Suppressor macrophage treated with lipopolysaccharide for 4 hours (primary cell): ENCODE data around the gene EFHC2.
"Not testable (repeated sequence)": the region's sequence is repeated elsewhere in the genome, so short reads cannot be mapped to it uniquely, and the experiment has no call there.

Experiments used
- DNase-seq: peaks from one replicate; pipeline ENCODE4 v3.0.0-alpha.2; 2020

The EFHC2 gene

DNA sequence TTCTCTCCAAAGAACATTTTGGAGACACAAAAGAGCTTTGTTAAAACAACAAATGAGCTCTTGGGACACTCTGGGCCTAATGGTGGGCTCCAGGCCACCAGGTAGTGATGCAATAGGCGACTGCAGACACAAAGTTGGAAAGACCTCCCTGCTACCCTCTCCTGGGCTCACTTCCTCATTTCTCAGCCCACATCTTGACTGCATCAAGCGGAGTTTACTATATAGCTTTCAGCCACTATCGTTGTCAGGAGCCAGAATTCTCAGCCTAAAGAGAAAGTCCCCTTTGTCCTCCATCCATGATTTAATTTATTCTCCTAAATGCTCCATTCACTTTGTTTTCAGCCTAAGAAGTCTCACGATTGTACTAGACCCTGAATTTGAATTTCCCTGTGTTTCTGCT is 114.9 kb downstream of the EFHC2 start:
- DNase-seq, result peak; percentile 6

DNA sequence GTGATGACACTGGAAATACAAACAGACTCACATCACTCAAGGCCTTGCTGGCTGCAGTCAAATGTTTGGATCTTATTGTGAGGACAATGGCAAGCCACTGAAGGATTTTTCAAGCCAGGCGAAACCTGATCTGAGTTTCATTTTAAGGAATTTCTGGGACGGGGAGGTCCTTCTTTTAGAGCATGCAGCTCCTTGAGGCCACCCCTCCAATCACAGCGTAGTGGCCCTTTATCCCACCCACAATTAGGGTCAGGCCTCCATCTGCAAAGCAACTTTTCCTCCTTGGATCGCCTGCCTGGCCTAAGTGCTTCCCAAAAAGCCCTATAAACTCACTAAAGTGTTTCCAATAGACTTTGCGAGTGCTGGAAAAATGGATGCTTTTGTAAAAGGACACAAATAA is 115.5 kb downstream of the EFHC2 start:
- no peak for DNase-seq

- no peak for DNase-seq
Observed at GRCh38 chrX:44225667-44226066, 117.8 kb downstream of the EFHC2 start.

DNA sequence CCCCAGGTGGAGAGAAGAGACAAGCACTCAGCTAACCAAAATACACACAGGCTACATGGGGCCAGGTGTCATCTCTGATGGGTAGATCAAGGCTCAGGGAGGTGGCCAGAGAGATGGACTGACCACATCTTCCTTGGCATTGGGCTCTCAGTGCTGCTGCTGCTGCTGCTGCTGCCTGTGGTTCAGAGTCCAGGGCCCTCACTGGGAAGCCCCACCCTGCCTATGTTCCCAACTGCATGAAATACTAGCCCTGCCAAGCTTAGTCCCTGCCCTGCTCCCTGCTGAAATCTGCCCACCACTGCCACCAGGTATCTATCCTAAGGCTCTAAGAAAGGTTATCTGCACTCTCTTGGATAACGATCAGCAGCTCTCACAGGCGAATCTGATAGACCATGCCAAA is 118.7 kb downstream of the EFHC2 start:
- no peak for DNase-seq

- no peak for DNase-seq
Observed at GRCh38 chrX:44223150-44223549, 120.3 kb downstream of the EFHC2 start.

GRCh38 chrX:44218465-44218864 is 125.0 kb downstream of the EFHC2 start:
- no peak for DNase-seq

DNA sequence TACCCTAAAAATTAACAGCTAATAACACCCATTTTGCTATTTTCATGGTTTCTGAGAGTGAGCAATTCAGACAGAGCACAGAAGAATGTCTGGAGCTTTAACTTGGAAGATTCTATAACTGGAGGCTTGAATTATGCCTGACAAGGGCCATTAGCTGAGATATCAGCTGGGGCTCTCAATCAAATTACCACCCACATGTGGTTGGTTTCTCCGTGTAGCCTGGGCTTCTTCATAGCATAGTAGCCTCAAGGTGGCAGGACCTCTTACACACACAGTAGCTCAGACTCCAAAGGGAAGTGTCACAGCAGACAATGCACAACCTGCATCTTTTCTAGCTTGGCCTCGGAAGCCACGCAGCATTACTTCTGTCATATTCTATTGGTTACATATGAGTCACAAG is 127.3 kb downstream of the EFHC2 start:
- DNase-seq, result no peak

GRCh38 chrX:44203791-44204190 is 139.7 kb downstream of the EFHC2 start:
- no peak for DNase-seq

DNA sequence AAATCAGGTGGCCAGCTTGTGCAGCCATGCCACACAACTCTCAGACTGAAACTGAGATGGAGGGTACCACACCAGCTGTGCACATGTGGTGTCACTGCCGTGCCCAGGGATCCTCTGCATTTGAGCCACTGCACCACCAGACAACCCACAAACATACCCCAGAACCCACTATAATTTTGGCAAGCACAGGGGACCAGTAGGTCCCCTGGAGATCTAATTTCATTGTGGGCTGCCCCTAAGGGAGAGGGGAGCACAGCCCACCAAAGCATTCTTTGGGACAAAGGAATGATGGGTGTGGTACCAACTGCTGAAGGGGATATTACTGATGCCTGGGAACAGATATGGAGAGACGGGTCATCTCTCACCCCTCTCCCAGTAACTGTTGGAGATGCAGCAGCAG is 140.9 kb downstream of the EFHC2 start:
- DNase-seq, result no peak

DNA sequence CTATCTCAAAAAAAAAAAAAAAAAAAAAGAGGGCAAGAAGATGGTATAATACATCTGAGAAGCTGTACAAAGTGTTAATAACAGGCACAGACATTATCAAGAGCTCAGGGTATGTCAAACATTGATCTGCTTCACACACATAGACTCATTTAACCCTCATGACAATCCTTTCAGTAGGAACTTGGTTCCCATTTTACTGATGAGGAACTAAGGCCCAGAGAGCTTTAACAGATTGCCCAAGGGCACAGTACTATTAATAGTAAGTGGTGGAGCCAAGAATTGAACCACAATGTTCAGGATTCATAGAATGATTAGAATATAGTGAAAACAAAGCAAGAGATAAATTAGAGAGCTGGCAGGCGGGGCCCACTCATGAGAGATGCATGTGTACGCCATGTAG is 154.4 kb downstream of the EFHC2 start:
- DNase-seq, result peak; percentile 28

DNA sequence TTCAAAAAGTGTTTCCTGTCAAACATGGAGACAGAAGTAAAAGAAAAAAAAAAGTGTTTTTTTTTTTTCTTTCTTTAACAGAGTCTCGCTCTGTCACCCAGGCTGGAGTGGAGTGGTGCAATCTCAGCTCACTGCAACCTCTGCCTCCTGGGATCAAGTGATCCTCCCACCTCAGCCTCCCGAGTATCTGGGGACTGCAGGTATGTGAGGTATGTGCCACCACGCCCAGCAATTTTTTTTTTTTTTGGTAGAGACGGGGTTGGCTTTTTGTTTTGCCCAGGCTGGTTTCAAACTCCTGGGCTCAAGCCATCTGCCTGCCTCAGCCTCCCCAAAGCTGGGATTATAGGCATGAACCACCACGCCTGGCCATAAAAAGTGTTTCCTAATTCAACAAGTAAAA is 155.6 kb downstream of the EFHC2 start:
- not testable (repeated sequence) for DNase-seq

DNA sequence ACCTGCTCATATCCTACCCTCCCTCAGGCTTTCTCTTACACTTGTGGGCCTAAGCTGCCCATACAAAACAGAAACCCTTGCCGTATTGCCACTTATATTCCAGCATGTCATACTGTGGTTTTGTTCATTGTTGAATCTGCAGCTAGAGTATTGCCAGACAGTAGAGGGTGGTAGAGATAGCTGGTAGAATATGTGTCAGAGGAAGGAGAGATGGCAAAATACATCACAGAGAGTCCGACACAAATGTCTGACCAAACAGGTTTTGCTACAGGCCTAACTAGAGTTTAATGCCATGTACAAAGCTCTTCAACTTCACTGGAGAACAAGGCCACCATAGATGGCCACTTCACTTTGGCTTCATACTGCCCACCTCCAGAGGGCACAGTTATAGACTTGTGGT is 160.1 kb downstream of the EFHC2 start:
- no peak for DNase-seq

GRCh38 chrX:44178274-44179053 is 165.0 kb downstream of the EFHC2 start:
- no peak for DNase-seq

- no peak for DNase-seq
Observed at GRCh38 chrX:44175455-44175854, 168.0 kb downstream of the EFHC2 start.

DNA sequence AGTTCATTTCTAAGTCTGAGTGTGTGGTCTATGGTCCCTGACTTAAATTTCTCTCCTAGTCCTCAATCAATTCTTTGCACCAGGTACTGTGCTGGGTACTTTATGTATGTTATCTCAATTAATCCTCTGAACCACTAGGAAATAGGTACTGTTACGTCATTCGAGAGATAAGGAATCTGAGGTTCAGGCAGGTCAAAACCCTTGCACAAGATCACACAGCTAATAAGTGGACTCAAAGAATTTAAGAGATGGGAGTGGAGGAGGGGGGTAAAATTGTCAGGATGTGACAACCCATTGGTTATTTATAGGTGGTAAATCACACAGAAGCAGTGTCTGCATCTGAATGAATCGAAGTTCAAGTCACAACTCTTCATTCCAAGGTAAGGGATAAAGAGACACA is 169.4 kb downstream of the EFHC2 start:
- DNase-seq, result no peak

DNA sequence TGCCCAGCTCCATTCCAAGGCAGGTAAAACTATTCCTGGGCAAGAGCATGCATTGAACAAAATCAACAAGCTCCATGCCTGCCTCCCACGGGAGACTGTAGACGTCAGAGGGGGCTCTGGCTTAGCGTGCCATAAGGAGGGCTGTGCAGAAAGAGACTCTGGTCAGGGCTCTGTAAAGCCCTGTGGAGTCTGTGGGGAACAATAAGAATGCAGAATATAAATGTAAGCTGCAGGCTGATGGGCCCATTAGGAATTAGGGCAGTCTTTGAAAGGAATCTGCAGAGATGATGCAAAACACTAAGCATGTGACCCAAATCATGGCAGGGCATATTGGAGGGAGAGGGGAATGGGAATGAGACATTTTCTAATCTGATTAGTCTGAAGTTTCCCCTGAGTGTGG is 170.3 kb downstream of the EFHC2 start:
- DNase-seq, result no peak

DNA sequence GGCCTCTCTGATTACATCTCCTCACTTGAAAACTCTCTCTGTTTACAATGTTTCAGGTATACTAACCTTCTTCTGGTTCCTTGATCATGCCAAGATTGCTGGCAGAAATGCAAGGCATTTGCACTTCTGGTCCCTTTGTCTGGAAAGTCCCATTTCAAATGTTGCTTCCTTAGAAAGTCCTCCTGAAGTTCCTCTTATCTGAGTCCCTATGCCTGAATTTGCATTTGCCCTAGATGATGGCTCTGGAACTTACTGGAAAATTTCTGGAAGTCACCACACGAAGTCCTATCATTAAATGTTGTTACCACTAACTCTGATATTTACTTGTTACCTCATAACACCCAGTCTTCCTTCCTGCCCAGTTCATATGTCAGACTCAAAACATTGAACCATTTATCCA is 176.4 kb downstream of the EFHC2 start:
- DNase-seq, result peak; percentile 55

DNA sequence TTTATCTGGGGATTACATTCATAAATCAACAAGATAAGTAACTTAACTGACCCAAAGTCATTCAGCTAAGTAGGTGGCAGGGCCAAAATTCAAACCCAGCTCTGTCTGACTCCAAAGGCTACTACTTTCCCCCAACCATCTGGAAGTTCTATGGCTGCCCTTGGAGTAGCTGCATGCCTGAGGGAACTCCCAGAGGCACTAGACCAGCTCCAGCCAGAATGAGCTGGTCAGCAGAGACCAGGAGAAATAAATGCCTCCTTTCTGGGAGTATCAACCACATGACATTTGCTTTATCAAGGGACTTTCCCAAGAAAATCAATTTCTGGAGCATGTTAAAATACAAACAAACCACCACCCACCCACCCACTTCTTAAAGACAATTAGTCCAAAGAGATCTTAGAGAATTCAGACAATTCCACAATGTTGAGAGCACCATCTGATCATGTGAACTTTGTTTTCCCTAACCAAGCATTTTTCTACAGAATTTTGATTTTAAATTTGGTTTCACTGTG is 180.5 kb downstream of the EFHC2 start:
- DNase-seq, result no peak

DNA sequence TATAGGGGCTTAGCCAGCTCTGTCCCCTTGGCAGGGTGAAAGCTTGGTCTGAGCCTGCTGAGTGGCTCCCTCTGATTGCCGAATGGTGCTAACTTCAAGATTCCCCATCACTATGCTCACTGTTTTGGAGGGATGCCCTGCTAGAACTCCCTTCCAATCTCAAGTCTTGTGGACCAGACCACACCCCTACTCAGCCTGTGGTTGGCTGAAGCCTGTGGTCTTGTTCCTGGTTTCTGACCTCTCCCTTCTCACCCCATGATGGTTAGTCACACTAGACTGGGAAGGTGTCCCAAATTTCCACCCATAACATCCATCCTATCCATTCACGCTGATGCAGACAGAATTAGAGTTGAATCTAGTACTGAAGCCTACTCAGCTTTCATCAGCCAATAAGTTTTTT is 185.6 kb downstream of the EFHC2 start:
- no peak for DNase-seq

DNA sequence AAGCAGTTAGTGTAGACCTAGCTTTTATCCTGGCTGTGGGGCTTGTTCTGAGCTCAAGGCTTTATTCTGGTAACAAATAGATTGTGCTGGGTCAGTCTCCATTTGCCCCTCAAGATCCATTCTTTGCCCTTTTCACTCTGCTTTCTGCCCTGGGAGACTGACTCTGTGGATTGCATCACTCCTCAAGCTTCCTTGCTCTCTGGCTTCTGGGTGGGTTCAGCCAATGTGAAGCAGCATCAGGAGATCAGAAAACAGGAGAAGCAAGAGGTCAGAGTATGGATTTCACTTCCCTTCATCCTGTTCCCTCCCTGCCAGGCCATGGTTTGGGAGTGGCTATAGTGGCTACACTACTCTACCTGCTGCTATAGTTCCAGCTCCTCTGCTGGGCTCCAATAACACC is 186.2 kb downstream of the EFHC2 start:
- no peak for DNase-seq

GRCh38 chrX:44156726-44157125 is 186.7 kb downstream of the EFHC2 start:
- no peak for DNase-seq

GRCh38 chrX:44155126-44155525 is 188.3 kb downstream of the EFHC2 start:
- DNase-seq, result no peak

- DNase-seq, result peak; percentile 63
Observed at GRCh38 chrX:44152852-44153251, 190.6 kb downstream of the EFHC2 start.

- no peak for DNase-seq
Observed at GRCh38 chrX:44147130-44147529, 196.3 kb downstream of the EFHC2 start.
